HG03103 (cell line): ENCODE data around the gene OOSP1.
"Not testable (repeated sequence)": the region's sequence is repeated elsewhere in the genome, so short reads cannot be mapped to it uniquely, and the experiment has no call there.

Source experiments
- ATAC-seq: cut with Tn5 transposase; IDR thresholded peaks from one replicate; pipeline ENCODE4 v1.9.1; 2021; ENCODE audit warnings: low read depth; ENCODE audit not compliant: unreplicated experiment

OOSP1 gene, protein sequence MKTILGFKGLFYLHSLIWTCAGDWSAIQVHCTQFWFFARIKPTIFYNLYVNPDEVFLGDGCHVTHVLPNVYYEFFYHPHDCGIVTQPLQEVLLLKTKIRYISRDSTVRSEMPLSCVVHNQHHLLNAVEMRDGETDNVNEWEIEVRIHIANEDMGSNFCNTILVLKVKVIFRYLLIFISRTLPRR

DNA sequence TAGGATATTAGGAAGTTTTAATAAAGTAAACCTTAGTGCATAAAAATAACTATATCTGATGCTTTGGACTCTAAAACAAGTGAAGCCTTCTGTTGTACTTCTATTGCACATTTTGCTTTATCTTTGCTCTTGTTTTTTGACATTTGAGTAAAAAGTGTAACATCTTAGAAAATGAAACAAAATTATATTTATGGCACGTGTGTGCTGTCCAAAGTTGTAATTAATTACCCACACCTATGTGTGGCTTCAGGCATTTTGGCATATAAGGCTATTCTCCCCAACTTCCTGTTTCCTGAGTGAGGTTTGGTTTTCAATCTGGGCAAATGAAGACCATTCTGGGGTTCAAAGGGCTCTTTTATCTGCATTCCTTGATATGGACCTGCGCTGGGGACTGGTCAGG is at the start of gene OOSP1:
OOSP1 (plus strand) TSS at position 301 of the 400 bp plus-strand sequence; CDS start at position 324, 23 bp downstream.
- ATAC-seq, result no peak

DNA sequence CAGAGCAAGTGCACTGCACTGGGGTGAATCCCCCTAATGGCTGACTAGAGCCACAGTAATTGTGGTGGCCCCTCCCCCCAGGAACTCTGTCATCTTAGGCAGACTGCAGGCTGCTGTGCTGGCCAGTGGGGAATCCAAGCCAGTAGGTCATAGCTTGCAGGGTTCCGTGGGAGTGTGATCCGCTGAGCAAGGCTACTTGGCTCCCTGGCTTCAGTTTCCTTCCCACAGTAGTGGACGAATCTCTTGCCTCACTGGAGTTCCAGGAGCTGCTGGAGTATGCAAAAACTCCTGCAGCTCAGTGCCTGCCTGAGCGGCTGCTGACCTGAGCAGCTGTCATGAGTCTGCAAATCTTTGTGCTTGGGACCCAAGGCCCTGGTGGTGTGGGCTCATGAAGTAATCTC is 46.5 kb upstream of the OOSP1 start:
- no peak for ATAC-seq

DNA sequence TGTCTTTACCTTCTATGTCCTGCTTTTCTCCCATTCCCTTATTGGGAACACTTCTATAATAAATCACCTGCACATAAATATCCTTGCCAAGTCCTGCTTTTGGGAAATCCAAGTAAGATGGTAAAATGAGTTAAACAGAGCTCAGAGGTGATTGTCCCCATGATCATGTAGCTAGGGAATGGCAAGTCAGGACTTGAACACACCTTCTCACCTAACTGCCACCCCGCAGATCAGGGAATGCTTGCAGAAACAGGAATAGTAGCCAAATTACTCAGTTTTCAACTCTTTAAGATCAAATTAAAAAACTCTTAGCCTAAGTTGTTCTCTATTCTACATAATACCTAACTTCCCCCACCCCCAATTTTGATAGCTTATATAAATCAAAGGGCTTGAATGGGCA is 43.6 kb upstream of the OOSP1 start:
- no peak for ATAC-seq

DNA sequence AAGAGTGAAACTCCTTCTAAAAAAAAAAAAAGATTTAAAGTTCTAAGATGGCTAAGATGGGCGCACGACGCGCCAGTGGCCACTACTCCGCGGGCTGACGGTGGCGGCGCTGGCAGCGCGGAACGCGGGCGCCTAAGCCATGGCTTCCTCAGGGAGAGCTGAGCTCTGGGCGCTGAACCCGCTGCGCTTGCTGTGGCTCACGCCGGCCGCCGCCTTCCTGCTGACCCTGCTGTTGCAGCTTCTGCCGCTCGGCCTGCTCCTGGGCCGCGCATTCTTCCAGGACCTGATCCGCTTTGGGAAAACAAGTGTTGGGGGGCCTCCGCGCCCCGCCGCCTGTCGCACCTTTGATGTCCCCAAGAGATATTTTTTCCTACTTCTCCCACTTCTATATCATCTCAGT is 40.2 kb upstream of the OOSP1 start:
- ATAC-seq, result no peak

DNA sequence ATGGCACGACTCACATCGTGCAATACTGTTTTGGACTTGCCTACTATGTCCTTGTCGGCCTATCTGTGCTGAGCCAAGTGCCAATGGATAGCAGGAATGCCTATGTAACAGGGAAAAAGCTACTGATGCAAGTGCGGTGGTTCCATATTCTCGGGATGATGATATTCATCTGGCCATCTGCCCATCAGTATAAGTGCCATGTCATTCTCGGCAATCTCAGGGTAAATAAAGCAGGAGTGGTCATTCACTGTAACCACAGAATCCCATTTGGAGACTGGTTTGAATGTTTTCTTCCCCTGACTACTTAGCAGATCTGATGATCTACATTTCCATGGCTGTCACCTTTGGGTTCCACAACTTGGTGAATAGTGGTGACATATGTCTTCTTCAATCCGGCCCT is 39.6 kb upstream of the OOSP1 start:
- ATAC-seq, result no peak

DNA sequence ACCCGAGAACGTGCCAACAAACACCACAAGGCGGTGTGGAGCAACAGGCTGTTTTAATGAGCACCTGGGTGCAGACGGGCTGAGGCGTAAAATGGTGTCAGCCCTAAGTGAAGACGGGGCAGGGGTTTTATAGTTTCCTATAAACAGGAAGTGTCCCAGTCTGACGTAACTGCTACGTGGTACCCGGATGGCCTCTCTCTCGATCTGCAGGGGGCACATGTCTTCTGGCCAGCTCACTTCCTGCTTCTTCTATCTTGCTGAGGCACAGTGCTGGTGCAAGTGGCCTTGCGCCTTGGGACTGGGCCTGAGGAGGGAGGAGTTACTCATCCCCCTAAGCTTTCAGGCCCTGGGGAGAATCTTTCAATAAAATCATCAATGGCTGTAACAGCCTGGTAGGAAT is 38.7 kb upstream of the OOSP1 start:
- no peak for ATAC-seq

DNA sequence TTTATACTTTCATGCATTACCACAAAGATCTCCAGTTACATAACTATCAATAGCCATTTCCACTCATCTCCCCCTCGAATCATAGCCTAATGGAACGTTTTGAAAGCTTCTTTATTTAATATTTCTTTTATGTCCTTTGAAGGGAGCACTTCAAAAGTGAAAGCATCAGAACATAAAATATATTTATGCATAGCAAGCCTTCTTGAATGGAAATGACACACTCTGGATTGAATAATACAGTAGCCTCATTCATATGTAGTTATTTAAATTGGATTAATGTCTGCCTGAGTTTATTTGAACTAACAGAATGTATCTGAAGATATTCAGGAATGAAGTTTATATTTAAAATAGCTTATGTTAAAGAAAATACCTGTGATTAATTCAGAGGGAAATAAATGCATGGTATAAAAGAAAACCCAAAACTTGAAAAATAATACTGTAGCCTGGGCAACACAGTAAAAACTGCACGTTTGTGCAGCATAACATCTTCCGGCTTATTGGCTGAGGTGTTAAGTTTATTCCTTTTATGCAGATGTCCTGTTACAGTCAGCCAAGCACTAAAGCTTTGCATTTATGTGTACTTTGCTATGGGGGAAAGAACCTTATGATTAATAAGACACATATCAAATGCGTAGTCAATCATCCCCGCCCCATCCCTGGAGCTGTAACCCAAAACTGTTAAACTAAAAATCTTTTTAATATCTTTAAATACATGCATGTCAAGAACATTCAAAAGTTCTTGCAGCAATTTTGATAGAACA is 37.7 kb upstream of the OOSP1 start:
- ATAC-seq, result no peak

DNA sequence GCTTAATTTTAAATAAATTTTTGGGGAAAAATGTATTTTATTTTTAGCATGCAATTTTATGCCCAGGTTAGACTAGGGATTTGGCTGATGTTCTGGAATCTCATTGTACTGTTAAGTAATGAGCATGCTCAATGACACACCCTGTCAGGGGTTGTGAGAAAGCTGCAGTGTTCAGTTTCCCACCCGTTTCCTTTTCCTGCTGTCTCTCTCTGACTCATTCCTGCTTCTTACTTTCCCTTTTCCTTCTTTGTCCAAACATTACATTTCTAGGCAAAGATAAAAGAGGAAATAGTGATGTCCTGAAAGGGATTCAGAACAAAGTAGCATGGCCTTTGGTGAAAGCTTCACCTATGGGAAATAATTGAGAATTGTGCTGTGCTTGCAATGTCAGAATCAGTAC is 36.9 kb upstream of the OOSP1 start:
- no peak for ATAC-seq

DNA sequence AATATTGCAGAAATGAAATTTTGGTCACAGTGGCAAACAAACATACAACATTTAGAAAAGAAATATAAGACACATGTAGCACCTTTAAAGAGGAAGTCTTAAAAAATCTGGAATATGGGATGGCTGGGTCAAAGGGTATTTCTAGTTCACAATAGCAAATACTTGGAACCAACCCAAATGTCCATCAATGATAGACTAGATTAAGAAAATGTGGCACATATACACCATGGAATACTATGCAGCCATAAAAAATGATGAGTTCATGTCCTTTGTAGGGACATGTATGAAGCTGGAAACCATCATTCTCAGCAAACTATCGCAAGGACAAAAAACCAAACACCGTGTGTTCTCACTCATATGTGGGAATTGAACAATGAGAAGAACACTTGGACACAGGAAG is 34.7 kb upstream of the OOSP1 start:
- not testable (repeated sequence) for ATAC-seq

DNA sequence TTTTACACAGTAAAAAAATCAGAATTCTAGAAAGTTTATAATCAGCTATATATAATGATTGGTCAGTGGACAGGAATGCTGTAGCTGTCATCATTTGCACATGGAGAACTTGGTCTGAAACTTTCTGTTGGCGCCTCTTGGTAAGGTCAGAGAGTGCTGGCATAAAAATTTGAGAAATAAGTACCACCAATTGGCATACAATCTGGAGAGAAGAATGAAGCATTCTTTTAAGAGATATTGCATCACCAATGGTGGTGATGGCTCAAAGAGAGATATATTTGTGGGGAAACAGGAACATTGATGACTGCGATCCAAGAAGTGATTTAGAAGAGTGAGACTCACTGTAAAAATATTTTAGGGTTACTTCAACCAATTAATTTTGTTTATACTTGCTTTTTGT is 19.8 kb upstream of the OOSP1 start:
- no peak for ATAC-seq

DNA sequence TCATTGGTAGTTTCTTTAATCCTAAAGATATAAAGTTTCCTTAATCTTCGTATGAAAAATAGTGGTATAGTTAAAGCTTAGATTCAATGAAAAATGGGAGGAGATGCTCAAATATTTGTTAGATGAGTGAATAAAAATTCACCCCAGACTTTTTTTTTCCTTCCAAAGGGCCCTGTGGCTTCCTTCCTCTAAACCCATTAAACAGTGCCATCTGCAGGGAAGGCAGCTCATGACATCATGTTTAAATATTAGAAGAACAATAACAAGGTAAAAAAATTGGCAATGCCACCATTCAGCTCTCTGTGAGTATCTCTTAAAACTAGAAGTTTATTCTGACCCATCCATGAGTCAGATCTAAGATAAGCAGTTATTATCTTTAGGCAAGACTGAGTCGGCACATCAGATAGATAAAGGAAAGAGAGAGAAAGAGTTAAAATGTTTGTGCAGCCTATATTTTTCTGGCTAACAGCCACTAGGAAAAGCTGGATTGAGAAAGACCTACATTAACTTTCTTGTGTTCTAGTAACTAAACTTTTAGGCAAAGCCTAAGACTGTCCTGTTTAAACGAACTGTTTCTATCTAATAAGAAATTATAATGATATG is 19.1 kb upstream of the OOSP1 start:
- no peak for ATAC-seq

DNA sequence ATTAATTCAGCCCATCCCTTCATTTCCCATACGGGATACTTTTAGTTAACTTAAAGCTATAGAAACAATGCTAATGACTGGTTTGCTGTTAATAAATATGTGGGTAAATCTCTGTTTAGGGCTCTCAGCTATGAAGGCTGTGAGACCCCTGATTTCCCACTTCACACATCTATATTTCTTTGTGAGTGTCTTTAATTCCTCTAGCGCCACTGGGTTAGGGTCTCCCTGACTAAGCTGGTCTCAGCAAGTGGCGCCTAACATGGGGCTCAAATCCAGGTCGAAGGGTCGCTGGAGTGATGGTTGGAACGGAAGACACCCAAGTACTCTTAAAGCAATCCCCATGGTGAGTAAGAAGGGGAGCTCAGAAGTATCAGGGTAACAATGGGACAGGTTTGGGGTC is 14.4 kb upstream of the OOSP1 start:
- ATAC-seq, result no peak

DNA sequence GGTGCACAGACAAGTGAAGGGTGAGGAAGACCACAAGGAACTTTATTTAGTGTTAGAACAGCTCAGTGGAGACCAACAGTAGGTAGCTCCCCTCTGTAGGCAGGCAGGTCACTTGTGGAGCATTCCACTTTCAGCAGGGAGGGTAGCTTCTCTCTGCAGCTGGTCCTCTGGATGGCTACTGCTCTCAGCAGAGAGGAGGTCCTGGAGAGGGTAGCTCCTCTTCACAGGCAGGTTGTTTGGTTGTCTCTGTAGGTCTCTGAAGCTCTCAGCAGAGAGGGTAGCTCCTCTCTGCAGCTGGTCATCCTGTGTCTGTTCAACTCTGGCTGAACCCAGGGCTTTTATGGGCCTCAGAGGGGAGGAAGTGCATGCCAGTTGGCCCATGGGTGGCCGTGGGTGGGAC is 6.5 kb upstream of the OOSP1 start:
- ATAC-seq, result no peak

DNA sequence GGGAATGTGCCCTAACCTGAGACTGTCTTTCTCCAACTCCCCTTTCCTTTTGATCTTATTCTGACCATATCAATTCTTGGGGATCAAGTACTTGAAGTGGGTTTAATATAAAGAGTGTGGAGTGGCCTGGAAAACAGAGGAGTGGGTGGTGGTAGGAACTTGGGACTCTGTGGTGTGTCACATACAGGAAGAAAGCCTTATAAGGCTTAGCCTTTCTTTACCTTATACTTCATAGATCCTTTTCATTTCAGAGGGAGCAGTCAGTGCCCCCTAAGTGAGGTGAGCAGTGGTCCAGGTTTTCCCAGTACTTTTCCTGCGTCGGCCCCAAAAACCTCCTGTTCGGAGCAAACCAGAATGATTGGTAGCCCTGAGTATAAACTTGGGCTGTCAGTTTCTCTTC is 486 bp downstream of the OOSP1 start:
- ATAC-seq, result no peak

DNA sequence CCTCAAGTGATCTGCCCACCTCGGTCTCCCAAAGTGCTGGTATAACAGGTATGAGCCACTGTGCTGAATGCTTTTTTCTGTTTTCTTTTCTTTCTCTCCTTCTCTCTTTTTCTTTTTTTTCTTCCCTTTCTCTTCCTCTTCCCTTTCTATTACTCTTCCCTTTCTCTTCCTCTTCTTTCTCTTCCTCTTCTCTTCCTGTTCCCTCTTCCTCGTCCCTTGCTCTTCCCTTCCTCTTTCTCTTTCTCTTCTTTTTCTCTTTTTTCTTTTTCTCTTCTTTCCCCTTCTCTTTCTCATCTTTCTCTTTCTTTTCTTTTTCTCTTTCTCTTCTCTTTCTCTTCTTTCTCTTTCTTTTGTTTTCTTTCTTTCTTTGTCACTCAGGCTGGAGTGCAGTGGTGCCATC is 1.2 kb downstream of the OOSP1 start:
- no peak for ATAC-seq

DNA sequence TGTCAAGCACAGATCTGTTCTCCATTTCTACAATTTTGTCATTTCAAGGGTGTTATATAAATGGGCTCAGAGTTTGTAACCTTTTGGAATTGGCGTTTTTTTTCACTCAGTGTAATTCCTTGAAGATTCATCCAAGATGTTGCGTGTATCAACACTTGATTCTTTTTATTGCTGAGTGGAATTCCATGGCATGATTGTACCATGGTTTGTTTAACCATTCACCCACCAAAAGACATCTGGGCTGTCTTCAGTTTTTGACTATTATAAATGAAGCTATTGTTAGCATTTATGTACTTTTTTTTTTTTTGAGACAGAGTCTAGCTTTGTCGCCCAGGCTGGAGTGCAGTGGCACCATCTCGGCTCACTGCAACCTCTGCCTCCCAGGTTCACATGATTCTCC is 2.9 kb downstream of the OOSP1 start:
- no peak for ATAC-seq

DNA sequence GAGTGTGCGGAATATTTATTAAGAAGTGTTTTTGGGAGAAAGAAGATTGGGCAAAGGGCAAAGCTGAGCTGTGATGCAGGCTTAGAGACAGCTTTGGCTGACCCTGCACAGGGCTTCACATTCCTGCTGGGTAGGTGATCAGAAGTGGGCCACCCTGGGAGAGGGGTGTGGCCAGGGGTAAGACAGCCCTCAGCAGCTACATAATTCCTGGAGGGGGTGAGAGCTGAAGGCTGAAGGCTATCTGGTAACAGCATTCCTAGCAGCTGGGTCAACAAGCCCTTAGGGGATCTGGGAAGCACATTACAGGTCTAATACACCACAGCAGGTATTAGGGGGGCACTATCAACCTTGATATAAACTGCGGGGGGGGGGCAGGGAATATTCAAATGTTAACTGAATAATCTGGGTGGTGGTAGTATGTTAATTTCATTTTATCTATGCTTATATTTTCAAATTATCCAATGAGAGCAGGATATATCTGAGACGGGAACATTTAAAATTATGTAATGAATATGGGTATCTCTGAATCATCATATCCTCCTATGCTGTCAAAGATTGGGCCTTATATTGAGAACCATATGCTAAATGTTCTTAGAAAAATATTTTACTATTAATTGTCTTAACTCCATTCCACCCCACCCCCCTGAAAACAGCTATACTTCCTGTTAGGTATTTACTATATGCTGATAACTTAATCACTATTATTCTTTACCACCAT is 5.9 kb downstream of the OOSP1 start:
- ATAC-seq, result no peak

DNA sequence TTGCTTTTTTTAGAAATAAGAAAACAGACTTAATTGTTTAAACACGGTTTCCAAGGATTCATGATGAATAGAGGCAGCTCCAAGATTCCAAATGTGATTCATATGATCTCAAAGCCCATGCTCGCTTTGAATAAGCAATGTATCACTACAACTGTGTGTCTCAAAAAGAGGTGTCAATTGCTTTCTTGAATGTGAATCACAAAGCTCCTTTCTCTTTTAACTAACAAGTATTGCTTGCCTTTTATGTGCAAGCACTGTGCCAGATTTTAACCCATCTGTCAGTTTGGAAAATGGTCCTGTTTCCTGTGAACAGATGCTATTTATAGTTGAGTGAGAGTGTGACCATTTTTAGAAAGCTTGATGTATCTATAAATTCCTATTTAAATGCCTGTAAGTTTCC is 6.5 kb downstream of the OOSP1 start:
- ATAC-seq, result no peak

DNA sequence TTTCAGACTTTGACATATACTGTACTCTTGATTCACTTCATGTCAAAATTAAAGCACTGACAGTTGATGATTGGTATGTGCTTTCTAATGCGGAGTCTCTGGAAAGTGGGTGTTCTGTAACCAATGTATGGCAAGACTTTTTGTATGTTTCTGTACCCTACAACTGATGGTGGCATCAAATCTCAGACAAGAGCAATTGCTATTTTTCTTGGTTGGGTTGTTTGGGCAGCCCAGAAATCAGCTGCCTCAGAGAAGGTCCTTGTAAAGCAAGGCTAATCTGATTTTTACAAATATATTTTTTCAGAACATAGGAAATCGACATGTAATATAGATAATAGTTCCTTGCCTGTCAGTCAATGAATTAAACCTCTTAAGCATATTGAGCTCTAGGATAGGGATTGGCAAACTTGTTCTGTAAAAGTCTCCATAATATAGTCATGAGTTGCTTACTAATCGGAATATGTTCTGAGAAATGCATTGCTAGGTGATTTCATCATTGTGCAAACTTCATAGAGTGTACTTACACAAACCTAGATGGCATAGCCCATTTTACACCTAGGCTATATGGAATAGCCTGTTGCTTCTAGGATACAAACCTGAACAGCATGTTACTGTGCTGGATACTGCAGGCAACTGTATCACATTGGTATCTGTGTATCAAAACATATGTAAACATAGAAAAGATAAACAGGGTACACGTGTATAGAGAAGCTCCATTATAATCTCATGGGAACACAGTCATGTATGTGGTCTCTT is 15.4 kb downstream of the OOSP1 start:
- no peak for ATAC-seq

DNA sequence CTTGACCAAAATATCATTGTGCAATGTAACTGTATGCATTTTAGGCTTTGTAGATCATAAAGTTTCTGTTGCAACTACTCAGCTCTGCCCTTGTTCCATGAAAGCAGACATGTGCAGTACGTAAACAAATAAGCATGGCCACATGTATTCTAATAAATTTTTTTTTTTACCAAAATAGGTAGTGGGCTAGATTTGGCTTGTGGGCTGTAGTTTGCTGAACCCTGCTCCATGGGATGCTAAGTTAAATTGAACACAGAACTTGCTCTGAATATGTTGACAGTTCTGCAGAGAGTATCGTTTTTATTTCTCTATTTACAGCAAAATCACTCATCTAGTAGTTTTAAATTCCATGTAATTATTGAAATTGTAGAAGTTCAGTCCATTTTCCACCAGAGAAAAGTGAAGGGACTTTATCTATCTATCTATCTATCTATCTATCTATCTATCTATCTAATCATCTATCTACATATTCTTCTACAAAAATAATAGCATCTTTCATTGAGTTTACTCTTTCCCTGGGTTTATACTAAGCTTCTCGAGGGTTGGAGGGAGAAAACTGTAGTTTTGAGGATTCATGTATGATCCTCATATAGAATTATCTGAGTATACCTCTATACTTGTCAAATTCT is 16.1 kb downstream of the OOSP1 start:
- no peak for ATAC-seq
